Endothelial cell of umbilical vein (primary cell): Measurements from ENCODE around the gene TKFC. TPM values are rescaled to one million over a fixed set of nuclear protein-coding genes. Genes with fewer than 3 reads are reported as not detected.

ENCODE experiments used
- BruUV-seq: library from RNA; stranded (reverse); fragments of 400-500 nt; replicated peaks from 2 replicates; lab custom pipeline; 2021; lab: Mats Ljungman, UMichigan
- CTCF ChIA-PET: fragments of 300-600, 350-600 bp; sonication (Branson Sonifier 250); formaldehyde crosslinking; loops from one replicate; lab custom pipeline; 2021; ENCODE audit warnings: antibody characterized with exemption, inconsistent platforms; lab: Charles Lee
- POLR2A ChIA-PET: fragments of 300-600, 350-600 bp; sonication (Branson Sonifier 250); formaldehyde crosslinking; loops from one replicate; lab custom pipeline; 2021; ENCODE audit warnings: antibody characterized with exemption, inconsistent platforms; lab: Charles Lee
- DNase-seq: peaks from one replicate; pipeline ENCODE4 v3.0.0-alpha.2; 2011; ENCODE audit warnings: low read depth, low spot score
- FAIRE-seq: peaks from 2 replicates; lab custom pipeline; 2011; peaks lifted over from hg19 to GRCh38; lab: Jason Lieb, UNC
- H2AFZ ChIP-seq: 2 replicates; pipeline ENCODE4 v1.6.0; 2012; ENCODE audit warnings: low read depth, low read length, control low read depth, inconsistent platforms
- H3K27ac ChIP-seq: 2 replicates; pipeline ENCODE4 v1.5.1; 2011; ENCODE audit warnings: low read depth, mild to moderate bottlenecking, control low read depth, low read length, moderate library complexity; ENCODE audit not compliant: insufficient read depth
- H3K27me3 ChIP-seq, 2 experiments: 2 replicates each; pipeline versions ENCODE4 v1.6.0 to v1.6.1; 2011; ENCODE audit warnings: low read length in 2 of 2, mixed read lengths in 1 of 2; ENCODE audit not compliant: control insufficient read depth in 2 of 2, insufficient read depth in 2 of 2
- H3K36me3 ChIP-seq, 2 experiments: 2 replicates in 1 of 2; 3 replicates in 1 of 2; pipeline ENCODE4 v1.5.1; 2011; ENCODE audit warnings: low read length in 2 of 2, mild to moderate bottlenecking in 1 of 2, moderate library complexity in 1 of 2; ENCODE audit not compliant: control insufficient read depth in 2 of 2, insufficient read depth in 2 of 2; ENCODE audit errors: extremely low read depth in 1 of 2
- H3K4me1 ChIP-seq: 3 replicates; pipeline ENCODE4 v1.5.1; 2011; ENCODE audit warnings: mild to moderate bottlenecking, low read length; ENCODE audit not compliant: control insufficient read depth, insufficient read depth; ENCODE audit errors: extremely low read depth
- H3K4me2 ChIP-seq: 2 replicates; pipeline ENCODE4 v1.6.1; 2011; ENCODE audit warnings: low read length, control low read depth, mixed read lengths; ENCODE audit not compliant: insufficient read depth
- H3K4me3 ChIP-seq, 3 experiments: fragments of 200-600 bp in 1 of 3; sonication (generic), shearing (Covaris generic) in 1 of 3; replicated peaks in 1 of 3; 2 replicates each; pipeline ENCODE4 v1.5.1; 2011 to 2016; ENCODE audit warnings: control low read depth in 3 of 3, low read length in 3 of 3, mild to moderate bottlenecking in 2 of 3, inconsistent platforms in 1 of 3, low read depth in 1 of 3, moderate library complexity in 1 of 3; ENCODE audit not compliant: insufficient read depth in 1 of 3
- H3K79me2 ChIP-seq: 2 replicates; pipeline ENCODE4 v1.6.0; 2012; ENCODE audit warnings: low read length, inconsistent platforms; ENCODE audit not compliant: control insufficient read depth, insufficient read depth
- H3K9ac ChIP-seq: replicated peaks from 2 replicates; pipeline ENCODE3; 2011; ENCODE audit warnings: low read length, control low read depth; ENCODE audit not compliant: insufficient read depth; ENCODE audit errors: extremely low read depth
- H3K9me1 ChIP-seq: replicated peaks from 3 replicates; pipeline ENCODE4 v1.6.0; 2011; ENCODE audit warnings: mild to moderate bottlenecking, low read length; ENCODE audit not compliant: control insufficient read depth, insufficient read depth; ENCODE audit errors: extremely low read depth
- H3K9me3 ChIP-seq: replicated peaks from 2 replicates; pipeline ENCODE4 v1.5.1; 2012; ENCODE audit warnings: low read length, inconsistent platforms; ENCODE audit not compliant: control insufficient read depth, insufficient read depth
- H4K20me1 ChIP-seq: replicated peaks from 2 replicates; pipeline ENCODE3; 2011; ENCODE audit warnings: mild to moderate bottlenecking, low read length; ENCODE audit not compliant: control insufficient read depth, insufficient read depth; ENCODE audit errors: extremely low read depth
- EZH2 ChIP-seq: IDR thresholded peaks from 2 replicates; pipeline ENCODE4 v1.6.1; 2012; ENCODE audit warnings: borderline replicate concordance, low read depth, mild to moderate bottlenecking, moderate library complexity, low read length, inconsistent platforms; ENCODE audit not compliant: severe bottlenecking
- FOS ChIP-seq: IDR thresholded peaks from 2 replicates; pipeline ENCODE4 v1.6.1; 2011; ENCODE audit warnings: mild to moderate bottlenecking, low read length, moderate library complexity, borderline replicate concordance; ENCODE audit not compliant: insufficient read depth
- GATA2 ChIP-seq: IDR thresholded peaks from 2 replicates; pipeline ENCODE4 v1.7.0; 2011; ENCODE audit warnings: low read depth, mild to moderate bottlenecking, moderate library complexity, mixed read lengths, low read length; ENCODE audit not compliant: insufficient read length, insufficient read depth
- JUN ChIP-seq: IDR thresholded peaks from 2 replicates; pipeline ENCODE4 v1.6.1; 2011; ENCODE audit warnings: borderline replicate concordance, low read depth; ENCODE audit not compliant: insufficient read length, insufficient read depth
- MAX ChIP-seq: IDR thresholded peaks from 2 replicates; pipeline ENCODE4 v1.6.1; 2011; ENCODE audit not compliant: insufficient read depth, insufficient read length
- MYC ChIP-seq: IDR thresholded peaks from one replicate; pipeline ENCODE4 v1.6.1; 2011; ENCODE audit warnings: mild to moderate bottlenecking, low read depth, low read length
- POLR2A ChIP-seq: IDR thresholded peaks from 2 replicates; pipeline ENCODE4 v1.6.1; 2012; ENCODE audit warnings: low read depth, mild to moderate bottlenecking, control low read depth, low read length
- POLR2AphosphoS5 ChIP-seq: IDR thresholded peaks from 2 replicates; pipeline ENCODE4 v1.6.1; 2012; ENCODE audit warnings: low read depth, mild to moderate bottlenecking, control low read depth, low read length, moderate library complexity; ENCODE audit not compliant: insufficient read depth
- dilution Hi-C: fragments of 300-500 bp; cut with MboI; formaldehyde crosslinking; loops from one replicate; pipeline ENCODE4 v1.15.0; 2019; ENCODE audit warnings: low sequenced_read_pairs; ENCODE audit not compliant: extremely low pct_ligation_motif_present
- intact Hi-C: fragments of 100-400 bp; cut with micrococcal nuclease; formaldehyde crosslinking; loops from one replicate; pipeline ENCODE4 v1.10.0; 2022
- polyA plus RNA-seq, 4 experiments: library from polyadenylated mRNA; depleted of rRNA in 3 of 4; stranded (reverse) in 3 of 4; unstranded in 1 of 4; fragments of >200 nt; gene quantifications; 2 replicates each; pipeline versions ENCODE4 v1.2.1 to v1.2.3, GENCODE V29; 2011 to 2012; ENCODE audit warnings: missing spikeins in 1 of 4
- total RNA-seq: library from RNA; stranded (reverse); gene quantifications from 2 replicates; pipeline ENCODE4 v1.2.3, GENCODE V29; 2021
- TF ChIP-seq, protein P1 (sequence below), 2 donors: IDR thresholded peaks; 1 replicate in 1 of 2; 2 replicates in 1 of 2; pipeline ENCODE4 v1.5.1; 2011; ENCODE audit warnings: low read length in 2 of 2, mild to moderate bottlenecking in 2 of 2, moderate library complexity in 2 of 2, control low read depth in 1 of 2, inconsistent platforms in 1 of 2, low read depth in 1 of 2; ENCODE audit not compliant: insufficient read depth in 1 of 2; ENCODE audit errors: extremely low read depth in 1 of 2

Gene TKFC
- total and polyA plus RNA-seq, 2 donors (not counting 3 experiments of a cell fraction or from before 2014, with no cell fraction given), result 30.8 to 31.7 TPM

DNA sequence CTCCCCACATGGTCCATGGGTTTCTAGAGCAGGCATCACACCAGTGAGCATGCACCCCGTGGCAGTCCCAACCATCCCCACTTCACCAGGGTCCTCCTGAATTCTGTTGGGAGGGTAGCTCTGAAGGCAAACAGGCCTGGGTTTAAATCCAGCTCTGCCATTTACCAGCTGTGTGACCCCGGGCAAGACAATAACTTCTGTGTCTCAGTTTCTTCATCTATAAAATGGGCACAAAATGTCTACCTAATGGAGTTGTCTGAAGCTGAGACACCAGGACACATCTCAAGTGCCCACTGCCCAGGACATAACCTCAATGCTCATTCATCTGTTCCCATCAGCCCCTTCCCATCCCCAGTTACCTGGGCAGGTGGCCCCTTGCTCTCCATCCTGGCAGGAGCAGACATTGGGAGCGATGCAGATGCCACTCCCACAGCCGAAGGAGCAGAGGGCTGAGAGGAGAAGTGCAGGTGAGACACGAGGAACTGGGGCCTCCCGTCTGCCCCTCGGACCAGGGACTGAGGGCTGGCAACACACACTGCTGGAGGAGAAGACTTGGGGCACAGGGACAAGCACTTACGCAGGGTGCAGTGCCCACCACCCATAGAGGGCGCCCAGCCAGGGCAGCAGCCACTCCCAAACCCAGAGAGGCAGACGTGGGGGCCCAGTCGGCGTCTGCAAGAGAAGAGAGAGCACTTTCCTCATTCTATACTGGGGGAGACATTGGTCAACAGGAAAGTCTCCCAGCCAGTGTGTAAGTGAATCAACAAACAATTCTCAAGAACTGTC lies 41.9 kb upstream of the TKFC start:
- Histone ChIP-seq H2AFZ (no peak overlapping the region), H3K9me3 (no peaks in the 10 kb centered on the region), H3K36me3 (no peaks in the 10 kb centered on the region), H3K4me2 (no peak overlapping the region), H3K4me3 (no peak overlapping the region), H4K20me1 (no peaks in the 10 kb centered on the region), H3K9me1 (no peaks in the 10 kb centered on the region), H3K79me2 (no peaks in the 10 kb centered on the region), H3K27me3 (peaks cover 5 to 9% of the 10 kb centered on the region in 2 experiments), H3K4me1 (peaks cover 20% of the 10 kb centered on the region), H3K27ac (no peak overlapping the region), H3K9ac (no peak overlapping the region)
- intact Hi-C loops (no loop called here), dilution Hi-C loops (no loop called here)
- ChIA-PET CTCF (no interaction called here), POLR2A (no interaction called here)
- TF ChIP-seq POLR2A, result no peak
- no peak for TF ChIP-seq JUN
- TF ChIP-seq GATA2, result no peak
- FAIRE-seq (no peak), DNase-seq (no peak)
- no TSS peak for BruUV-seq

DNA sequence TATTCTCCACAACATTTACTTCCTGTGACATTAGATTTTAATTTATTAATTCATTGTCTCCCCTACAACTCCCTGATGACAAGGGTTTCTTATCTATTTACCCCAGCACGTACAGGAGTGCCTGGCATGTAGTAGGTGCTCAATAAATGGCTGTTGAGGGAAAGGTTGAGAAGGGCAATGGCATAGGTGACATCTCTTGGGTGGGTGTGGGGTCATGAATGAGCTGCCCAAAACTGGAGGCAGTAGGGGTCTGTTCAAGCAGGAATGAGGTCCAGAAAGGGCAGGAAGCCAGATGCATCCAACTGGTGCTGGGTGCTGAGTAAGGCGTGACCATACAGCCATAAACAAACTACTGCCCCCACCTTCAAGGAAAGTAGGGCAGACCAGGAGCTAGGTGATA lies 40.7 kb upstream of the TKFC start:
- FAIRE-seq (no peak), DNase-seq (no peak)
- CTCF ChIA-PET, result interaction anchor here (1.1 to 3.2 kb wide), 3 partner anchors 9 to 93 kb away, joined by 3 to 33 read pairs (median 3); no protein-coding TSS in a partner anchor
- TF ChIP-seq GATA2 (no peak), JUN (no peak), FOS (no peak), POLR2A (no peak), MAX (no peak), MYC (no peak), EZH2 (no peak), POLR2AphosphoS5 (no peak)
- TF ChIP-seq, protein P1, sequence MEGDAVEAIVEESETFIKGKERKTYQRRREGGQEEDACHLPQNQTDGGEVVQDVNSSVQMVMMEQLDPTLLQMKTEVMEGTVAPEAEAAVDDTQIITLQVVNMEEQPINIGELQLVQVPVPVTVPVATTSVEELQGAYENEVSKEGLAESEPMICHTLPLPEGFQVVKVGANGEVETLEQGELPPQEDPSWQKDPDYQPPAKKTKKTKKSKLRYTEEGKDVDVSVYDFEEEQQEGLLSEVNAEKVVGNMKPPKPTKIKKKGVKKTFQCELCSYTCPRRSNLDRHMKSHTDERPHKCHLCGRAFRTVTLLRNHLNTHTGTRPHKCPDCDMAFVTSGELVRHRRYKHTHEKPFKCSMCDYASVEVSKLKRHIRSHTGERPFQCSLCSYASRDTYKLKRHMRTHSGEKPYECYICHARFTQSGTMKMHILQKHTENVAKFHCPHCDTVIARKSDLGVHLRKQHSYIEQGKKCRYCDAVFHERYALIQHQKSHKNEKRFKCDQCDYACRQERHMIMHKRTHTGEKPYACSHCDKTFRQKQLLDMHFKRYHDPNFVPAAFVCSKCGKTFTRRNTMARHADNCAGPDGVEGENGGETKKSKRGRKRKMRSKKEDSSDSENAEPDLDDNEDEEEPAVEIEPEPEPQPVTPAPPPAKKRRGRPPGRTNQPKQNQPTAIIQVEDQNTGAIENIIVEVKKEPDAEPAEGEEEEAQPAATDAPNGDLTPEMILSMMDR (IDR thresholded peaks at IDR 0.05; ENCODE audit: extremely low read depth in 1 of 2, insufficient read depth in 1 of 2, low read depth in 1 of 2, low read length in 2 of 2), result no peak
- POLR2A ChIA-PET, result no interaction called here
- Histone ChIP-seq H3K27ac (no peak overlapping the region), H3K4me2 (no peak overlapping the region), H2AFZ (no peak overlapping the region), H3K36me3 (no peaks in the 10 kb centered on the region), H3K79me2 (no peaks in the 10 kb centered on the region), H3K4me3 (no peak overlapping the region), H3K27me3 (peaks cover 5 to 9% of the 10 kb centered on the region in 2 experiments), H3K9me3 (no peaks in the 10 kb centered on the region), H3K9ac (no peak overlapping the region), H3K9me1 (no peaks in the 10 kb centered on the region), H4K20me1 (no peaks in the 10 kb centered on the region), H3K4me1 (peaks cover 26% of the 10 kb centered on the region)
- intact Hi-C loops, result no loop called here
- dilution Hi-C loops, result no loop called here
- no TSS peak for BruUV-seq
